Right atrium auricular region (tissue), 2 donors: ENCODE measurements around the gene NCSTN. TPM values are rescaled to one million over a fixed set of nuclear protein-coding genes. Genes with fewer than 3 reads are reported as not detected.
A peak's percentile ranks its signal among the peaks of the same experiment; 100 is the strongest.

Source experiments
- DNase-seq: peaks from one replicate; pipeline ENCODE4 v3.0.0-alpha.2; 2019; ENCODE audit warnings: low spot score
- H3K27ac ChIP-seq, 2 donors: fragments of 200-600 bp; sonication (generic); 1 replicate in 1 of 2; 2 replicates in 1 of 2; pipeline ENCODE4 v1.5.1; 2016 to 2019
- H3K27me3 ChIP-seq, 2 donors: fragments of 200-600 bp; sonication (generic); one replicate each; pipeline versions ENCODE4 v1.5.1 to v1.6.0; 2017 to 2019
- H3K36me3 ChIP-seq: fragments of 200-600 bp; sonication (generic); one replicate; pipeline ENCODE4 v1.5.1; 2016
- H3K4me1 ChIP-seq, 2 donors: fragments of 200-600 bp; sonication (generic); one replicate each; pipeline versions ENCODE4 v1.5.1 to v1.6.0; 2017 to 2019
- H3K4me3 ChIP-seq, 2 donors: fragments of 200-600 bp; sonication (generic); 1 replicate in 1 of 2; 2 replicates in 1 of 2; pipeline ENCODE4 v1.5.1; 2017 to 2019; ENCODE audit warnings: mild to moderate bottlenecking in 1 of 2, moderate library complexity in 1 of 2
- H3K9me3 ChIP-seq, 2 donors: fragments of 200-600 bp; sonication (generic); one replicate each; pipeline ENCODE4 v1.5.1; 2019
- CTCF ChIP-seq, 2 donors: fragments of 200-600 bp; sonication (generic); IDR thresholded peaks; one replicate each; pipeline ENCODE4 v1.5.1; 2019; ENCODE audit warnings: antibody characterized with exemption in 2 of 2
- total RNA-seq, 2 donors: library from RNA; depleted of rRNA; stranded (reverse); fragments of >200 nt; gene quantifications; one replicate each; pipeline ENCODE4 v1.1.0, GENCODE V29; 2016

The NCSTN gene
- total RNA-seq, 2 donors from 2014 or later = 63.4 to 71.3 TPM

GRCh38 chr1:160352555-160352954 is 9.4 kb downstream of the NCSTN start:
- H3K27me3 ChIP-seq = no peaks in the 10 kb centered on the region
- H3K4me3 ChIP-seq = no peak overlapping the region
- DNase-seq = peak; percentile 38
- H3K9me3 ChIP-seq = no peaks in the 10 kb centered on the region
- no peak for TF ChIP-seq CTCF (IDR thresholded peaks at IDR 0.05)
- H3K27ac ChIP-seq = peak overlapping the region in 1 of 2 donors; percentile 55
- H3K4me1 ChIP-seq = peaks cover 0 to 14% of the 10 kb centered on the region in 2 donors
- H3K36me3 ChIP-seq = peaks cover 97% of the 10 kb centered on the region

GRCh38 chr1:160353223-160353622 is 10.0 kb downstream of the NCSTN start:
- Histone ChIP-seq H3K27ac (no peak overlapping the region), H3K4me3 (no peak overlapping the region), H3K36me3 (peaks cover 97% of the 10 kb centered on the region), H3K9me3 (no peaks in the 10 kb centered on the region), H3K4me1 (peaks cover 0 to 14% of the 10 kb centered on the region in 2 donors), H3K27me3 (no peaks in the 10 kb centered on the region)
- DNase-seq = peak; percentile 47
- no peak for TF ChIP-seq CTCF (IDR thresholded peaks at IDR 0.05)

- H3K36me3 ChIP-seq = peaks cover 90% of the 10 kb centered on the region
- no peaks in the 10 kb centered on the region for H3K27me3 ChIP-seq
- no peak overlapping the region for H3K27ac ChIP-seq
- peak in 1 of 2 donors; percentile 37 for TF ChIP-seq CTCF (IDR thresholded peaks at IDR 0.05)
- no peaks in the 10 kb centered on the region for H3K9me3 ChIP-seq
- DNase-seq = peak; percentile 43
- peaks cover 0 to 14% of the 10 kb centered on the region in 2 donors for H3K4me1 ChIP-seq
- H3K4me3 ChIP-seq = no peak overlapping the region
Observed at GRCh38 chr1:160354388-160354985, 11.3 kb downstream of the NCSTN start.

- Histone ChIP-seq H3K4me1 (no peaks in the 10 kb centered on the region), H3K27ac (no peak overlapping the region), H3K9me3 (no peaks in the 10 kb centered on the region), H3K36me3 (peaks cover 66% of the 10 kb centered on the region), H3K4me3 (no peak overlapping the region), H3K27me3 (no peaks in the 10 kb centered on the region)
- no peak for TF ChIP-seq CTCF (IDR thresholded peaks at IDR 0.05)
- peak; percentile 44 for DNase-seq
Observed at GRCh38 chr1:160357286-160358002, 14.3 kb downstream of the NCSTN start.

- Histone ChIP-seq H3K4me1 (no peaks in the 10 kb centered on the region), H3K27me3 (no peaks in the 10 kb centered on the region), H3K4me3 (no peak overlapping the region), H3K36me3 (peaks cover 60% of the 10 kb centered on the region), H3K9me3 (no peaks in the 10 kb centered on the region), H3K27ac (no peak overlapping the region)
- peak; percentile 47 for DNase-seq
- TF ChIP-seq CTCF (IDR thresholded peaks at IDR 0.05) = no peak
Observed at GRCh38 chr1:160358073-160358472, 14.9 kb downstream of the NCSTN start.
